ENCODE data around the gene CDC23. TPM values are rescaled to one million over a fixed set of nuclear protein-coding genes. Genes with fewer than 3 reads are reported as not detected.
A peak's percentile ranks its signal among the peaks of the same experiment; 100 is the strongest.
"Not testable (repeated sequence)": the region's sequence is repeated elsewhere in the genome, so short reads cannot be mapped to it uniquely, and the experiment has no call there.

CDC23 gene
- polyA plus RNA-seq, 4 donors = 46.3 to 70.0 (median 62.5) TPM

- no peak for DNase-seq (ENCODE audit: low read depth in 4 of 4, low spot score in 3 of 4)
Measured at GRCh38 chr5:138149530-138149929, 63.6 kb downstream of the CDC23 start.

DNA sequence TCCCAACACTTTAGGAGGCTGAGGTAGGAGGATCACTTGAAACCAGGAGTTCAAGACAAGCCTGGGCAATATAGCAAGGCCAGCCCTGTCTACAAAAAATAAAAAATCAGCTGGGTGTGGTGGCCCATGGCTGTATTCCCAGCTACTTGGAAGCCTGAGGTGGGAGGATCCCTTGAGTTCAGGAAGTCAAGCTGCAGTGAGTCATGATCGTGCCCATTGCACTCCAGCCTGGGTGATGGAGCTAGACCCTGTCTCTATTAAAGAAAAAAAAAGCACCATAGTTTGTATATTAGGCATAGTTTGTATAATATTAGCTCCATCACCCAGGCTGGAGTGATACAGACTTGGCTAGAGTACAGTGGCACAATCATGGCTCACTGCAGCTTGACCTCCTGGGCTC, 64.3 kb downstream of the CDC23 start:
- no peak for DNase-seq (ENCODE audit: low read depth in 4 of 4, low spot score in 3 of 4)

DNA sequence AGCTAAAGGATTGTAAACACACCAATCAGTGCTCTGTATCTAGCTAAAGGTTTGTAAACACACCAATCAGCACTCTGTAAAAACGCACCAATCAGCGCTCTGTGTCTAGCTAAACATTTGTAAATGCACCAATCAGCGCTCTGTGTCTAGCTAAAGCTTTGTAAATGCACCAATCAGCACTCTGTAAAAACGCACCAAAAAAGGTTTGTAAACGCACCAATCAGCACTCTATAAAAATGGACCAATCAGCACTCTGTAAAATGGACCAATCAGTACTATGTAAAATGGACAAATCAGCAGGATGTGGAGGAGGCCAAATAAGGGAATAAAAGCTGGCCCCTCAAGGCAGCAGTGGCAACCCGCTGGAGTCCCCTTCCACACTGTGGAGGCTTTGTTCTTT, 69.5 kb downstream of the CDC23 start:
- not testable (repeated sequence) for DNase-seq (ENCODE audit: low read depth in 4 of 4, low spot score in 3 of 4)

GRCh38 chr5:138141734-138142133, 71.4 kb downstream of the CDC23 start:
- DNase-seq (ENCODE audit: low read depth in 4 of 4, low spot score in 3 of 4) = no peak

DNA sequence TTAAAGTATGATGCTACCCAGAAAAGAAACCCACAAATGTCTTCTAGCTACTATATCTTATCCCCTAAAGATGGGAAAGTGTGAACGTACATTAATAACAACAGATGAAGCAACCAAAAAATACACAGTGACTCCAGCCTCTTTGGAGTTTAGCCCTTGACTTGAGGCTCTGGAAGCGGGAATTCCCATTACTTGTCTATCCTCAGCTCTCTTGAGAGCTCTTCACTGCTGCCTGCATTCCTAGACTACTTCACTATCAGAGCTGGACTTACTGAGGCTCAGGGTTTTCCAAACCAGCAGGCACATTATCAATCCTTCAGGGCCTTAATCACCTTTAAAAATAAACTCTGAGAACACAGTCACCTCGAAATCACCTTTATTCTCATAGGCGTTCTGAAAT, 72.9 kb downstream of the CDC23 start:
- DNase-seq (ENCODE audit: low read depth in 4 of 4, low spot score in 3 of 4) = no peak

- no peak for DNase-seq (ENCODE audit: low read depth in 4 of 4, low spot score in 3 of 4)
Measured at GRCh38 chr5:138139781-138140090, 73.4 kb downstream of the CDC23 start.

GRCh38 chr5:138138949-138139780, 74.0 kb downstream of the CDC23 start, which contains the start of gene NME5:
TSS of gene NME5 (minus strand) at chr5:138139428. CDS start at chr5:138138780, 648 bp downstream.
- peak; percentile 48 to 72 (median 56) for DNase-seq (ENCODE audit: low read depth in 4 of 4, low spot score in 3 of 4)

Other genes with a start within 250 kb of the CDC23 start
- 10 to 100 TPM; 34.4 to 58.7 (median 55.7) TPM for gene FAM13B, start 180.2 kb downstream of the CDC23 start, polyA plus RNA-seq (ENCODE audit: insufficient read length in 4 of 4)
- under 1 TPM in 3 of 4 donors, not detected in 1; 0.14 to 0.29 (median 0.19) TPM for gene WNT8A, start 129.3 kb downstream of the CDC23 start, polyA plus RNA-seq (ENCODE audit: insufficient read length in 4 of 4)
- 10 to 100 TPM in 3 of 4 donors, 1 to 10 TPM in 1; 5.8 to 26.7 (median 24.0) TPM for gene NME5, start 73.9 kb downstream of the CDC23 start, polyA plus RNA-seq (ENCODE audit: insufficient read length in 4 of 4)
- 100 to 1,000 TPM; 103 to 182 (median 133) TPM for gene BRD8, start 34.7 kb downstream of the CDC23 start, polyA plus RNA-seq (ENCODE audit: insufficient read length in 4 of 4)
- 10 to 100 TPM; 37.1 to 47.9 (median 43.0) TPM for gene KIF20A, start 34.2 kb downstream of the CDC23 start, polyA plus RNA-seq (ENCODE audit: insufficient read length in 4 of 4)
- gene GFRA3, start 61.3 kb upstream of the CDC23 start, polyA plus RNA-seq (ENCODE audit: insufficient read length in 4 of 4) = 1 to 10 TPM; 2.7 to 6.6 (median 5.5) TPM
- gene CDC25C, start 118.5 kb upstream of the CDC23 start, polyA plus RNA-seq (ENCODE audit: insufficient read length in 4 of 4) = 1 to 10 TPM; 6.5 to 8.0 (median 7.2) TPM
- 10 to 100 TPM; 28.6 to 35.2 (median 32.4) TPM for gene FAM53C, start 124.9 kb upstream of the CDC23 start, polyA plus RNA-seq (ENCODE audit: insufficient read length in 4 of 4)
- gene KDM3B, start 139.4 kb upstream of the CDC23 start, polyA plus RNA-seq (ENCODE audit: insufficient read length in 4 of 4) = 100 to 1,000 TPM in 1 of 4 donors, 10 to 100 TPM in 3; 67.9 to 103 (median 89.4) TPM
- gene REEP2, start 225.7 kb upstream of the CDC23 start, polyA plus RNA-seq (ENCODE audit: insufficient read length in 4 of 4) = 10 to 100 TPM in 3 of 4 donors, 1 to 10 TPM in 1; 8.9 to 12.3 (median 10.7) TPM